Endodermal cell (in vitro differentiated cells): ENCODE results near the gene TENT5C. TPM values are rescaled to one million over a fixed set of nuclear protein-coding genes. Genes with fewer than 3 reads are reported as not detected.

ENCODE experiments used
- DNase-seq: peaks from one replicate; pipeline ENCODE4 v3.0.0-alpha.2; 2017
- H3K27ac ChIP-seq: 2 replicates; pipeline ENCODE4 v1.5.1; 2013; ENCODE audit warnings: mild to moderate bottlenecking, low read depth, low read length, moderate library complexity
- H3K27me3 ChIP-seq: 2 replicates; pipeline ENCODE4 v1.6.1; 2013; ENCODE audit warnings: mild to moderate bottlenecking, low read length, moderate library complexity; ENCODE audit not compliant: insufficient read depth, control insufficient read depth, poor library complexity, severe bottlenecking
- H3K36me3 ChIP-seq: 2 replicates; pipeline ENCODE4 v1.7.0; 2013; ENCODE audit warnings: mild to moderate bottlenecking, low read length, moderate library complexity; ENCODE audit not compliant: control insufficient read depth, insufficient read depth
- H3K4me1 ChIP-seq: one replicate; pipeline ENCODE4 v1.7.0; 2013; ENCODE audit warnings: low read length; ENCODE audit not compliant: control insufficient read depth, insufficient read depth
- H3K4me3 ChIP-seq: 2 replicates; pipeline ENCODE4 v1.5.1; 2013; ENCODE audit warnings: mild to moderate bottlenecking, low read length, moderate library complexity
- H3K9ac ChIP-seq: 2 replicates; pipeline ENCODE4 v1.6.1; 2013; ENCODE audit warnings: mild to moderate bottlenecking, low read length, moderate library complexity; ENCODE audit not compliant: poor library complexity, severe bottlenecking; ENCODE audit errors: extremely low read depth
- H3K9me3 ChIP-seq: 2 replicates; pipeline ENCODE4 v1.6.1; 2013; ENCODE audit warnings: mild to moderate bottlenecking, low read length, moderate library complexity; ENCODE audit not compliant: control insufficient read depth
- H3K27ac Mint-ChIP-seq: 2 replicates; pipeline ENCODE4 v1.8.0; 2020; ENCODE audit warnings: mixed read lengths
- H3K27me3 Mint-ChIP-seq: 2 replicates; pipeline ENCODE4 v1.8.0; 2021; ENCODE audit warnings: mild to moderate bottlenecking, mixed read lengths; ENCODE audit not compliant: insufficient read depth
- H3K36me3 Mint-ChIP-seq: 2 replicates; pipeline ENCODE4 v1.8.0; 2020; ENCODE audit warnings: low read depth, mixed read lengths
- H3K4me1 Mint-ChIP-seq: 2 replicates; pipeline ENCODE4 v1.8.0; 2020; ENCODE audit warnings: mixed read lengths
- H3K4me3 Mint-ChIP-seq: 2 replicates; pipeline ENCODE4 v1.8.0; 2020; ENCODE audit warnings: mild to moderate bottlenecking, moderate library complexity, mixed read lengths
- H3K9me3 Mint-ChIP-seq: 2 replicates; pipeline ENCODE4 v1.8.0; 2020; ENCODE audit warnings: mild to moderate bottlenecking, mixed read lengths
- CTCF ChIP-seq: fragments of 200-600 bp; sonication (generic); conservative IDR thresholded peaks from 2 replicates; pipeline ENCODE4 v1.5.0; 2021; ENCODE audit warnings: antibody characterized with exemption, mild to moderate bottlenecking
- WGBS, 2 experiments: methylation state at CpG; one replicate each; pipeline versions ENCODE4 v1.1.5 to v1.1.7; 2013; ENCODE audit warnings: missing lambda C conversion rate in 2 of 2, mixed read lengths in 1 of 2; ENCODE audit not compliant: insufficient coverage in 1 of 2, insufficient read length in 1 of 2; 5-methylcytosine and 5-hydroxymethylcytosine counted together
- total RNA-seq, 2 donors: library from RNA; stranded (reverse); fragmentation: NEBNext Ultra II Directional in 1 of 2; extraction: Animal tissue kit (Norgen Biotek cat#: 25700) in 1 of 2; gene quantifications; 2 replicates in 1 of 2; 3 replicates in 1 of 2; pipeline ENCODE4 v1.2.1, GENCODE V29; 2021

The TENT5C gene
- total RNA-seq, 2 donors from 2014 or later: 1.0 to 1.4 TPM

- Histone ChIP-seq H3K4me3 (no peak overlapping the region), H3K36me3 (no peaks in the 10 kb centered on the region), H3K9me3 (no peaks in the 10 kb centered on the region), H3K4me1 (peaks cover 10% of the 10 kb centered on the region), H3K9ac (no peak overlapping the region), H3K27me3 (no peaks in the 10 kb centered on the region), H3K27ac (no peak overlapping the region)
- WGBS, 2 experiments: 86 to 91% methylated on average over 1 to 2 of the region's 2 CpGs
- Mint-ChIP-seq H3K4me3 (no peak overlapping the region), H3K36me3 (peaks cover under 1% of the 10 kb centered on the region), H3K27me3 (peaks cover 4% of the 10 kb centered on the region), H3K4me1 (peaks cover 20% of the 10 kb centered on the region), H3K9me3 (no peaks in the 10 kb centered on the region), H3K27ac (no peak overlapping the region)
- no peak for TF ChIP-seq CTCF
- DNase-seq: no peak
These were observed 12.7 kb downstream of the TENT5C start for GRCh38 chr1:117618450-117619122.

GRCh38 chr1:117620440-117620839, 14.6 kb downstream of the TENT5C start:
- Histone ChIP-seq H3K9me3 (no peaks in the 10 kb centered on the region), H3K27me3 (no peaks in the 10 kb centered on the region), H3K9ac (no peak overlapping the region), H3K4me1 (no peaks in the 10 kb centered on the region), H3K36me3 (no peaks in the 10 kb centered on the region), H3K4me3 (no peak overlapping the region), H3K27ac (no peak overlapping the region)
- Mint-ChIP-seq H3K36me3 (peaks cover 3% of the 10 kb centered on the region), H3K4me3 (no peak overlapping the region), H3K9me3 (no peaks in the 10 kb centered on the region), H3K27me3 (peaks cover 4% of the 10 kb centered on the region), H3K27ac (no peak overlapping the region), H3K4me1 (peaks cover 4% of the 10 kb centered on the region)
- WGBS, 2 experiments: 92 to 100% methylated on average over 2 to 6 of the region's 6 CpGs
- DNase-seq: no peak
- no peak for TF ChIP-seq CTCF

GRCh38 chr1:117621316-117621715, 15.5 kb downstream of the TENT5C start:
- peaks cover 2% of the 10 kb centered on the region for H3K27me3 Mint-ChIP-seq
- peaks cover 4% of the 10 kb centered on the region for H3K4me1 Mint-ChIP-seq
- 77 to 89% methylated on average over 3 to 4 of the region's 4 CpGs for WGBS, 2 experiments
- Histone ChIP-seq H3K36me3 (no peaks in the 10 kb centered on the region), H3K9ac (no peak overlapping the region), H3K4me1 (no peaks in the 10 kb centered on the region), H3K4me3 (no peak overlapping the region), H3K27ac (no peak overlapping the region), H3K27me3 (no peaks in the 10 kb centered on the region), H3K9me3 (no peaks in the 10 kb centered on the region)
- no peak for DNase-seq
- H3K9me3 Mint-ChIP-seq: no peaks in the 10 kb centered on the region
- H3K27ac Mint-ChIP-seq: no peak overlapping the region
- H3K36me3 Mint-ChIP-seq: peaks cover 3% of the 10 kb centered on the region
- TF ChIP-seq CTCF: no peak
- H3K4me3 Mint-ChIP-seq: no peak overlapping the region
